Activated naive CD4-positive, alpha-beta T cell treated with anti-CD3 and anti-CD28 coated beads, Interleukin-2, amount 50 U/mL, for 72 hours (primary cell): Measurements from ENCODE around the gene ARL4C. TPM values are rescaled to one million over a fixed set of nuclear protein-coding genes. Genes with fewer than 3 reads are reported as not detected.

ENCODE experiments used
- ATAC-seq, 2 donors: fragments of 150-1000 bp; cut with Tn5 transposase; 2 replicates each; pipeline ENCODE4 v1.10.0; 2021; ENCODE audit warnings: mild to moderate bottlenecking in 2 of 2, moderate library complexity in 2 of 2
- DNase-seq, 2 donors: peaks; one replicate each; pipeline ENCODE4 v3.0.0; 2021 to 2022; ENCODE audit warnings: low spot score in 2 of 2
- H3K27ac Mint-ChIP-seq, 2 donors: one replicate each; pipeline ENCODE4 v1.8.0; 2022; ENCODE audit warnings: mild to moderate bottlenecking in 2 of 2, mixed read lengths in 2 of 2
- H3K36me3 Mint-ChIP-seq, 2 donors: one replicate each; pipeline ENCODE4 v1.8.0; 2022; ENCODE audit warnings: mixed read lengths in 2 of 2
- H3K9me3 Mint-ChIP-seq, 2 donors: one replicate each; pipeline ENCODE4 v1.8.0; 2022; ENCODE audit warnings: mixed read lengths in 2 of 2
- total RNA-seq, 2 donors: library from RNA; stranded (reverse); gene quantifications; one replicate each; pipeline ENCODE4 v1.2.3, GENCODE V29; 2022

Gene ARL4C
- total RNA-seq, 2 donors from 2014 or later: 26.1 to 50.0 TPM

GRCh38 chr2:234446404-234447076 lies 50.3 kb downstream of the ARL4C start:
- peak; percentile 90 to 96 for ATAC-seq
- peak overlapping the region; percentile 89 to 93 for H3K27ac Mint-ChIP-seq
- DNase-seq: peak; percentile 58 to 90

GRCh38 chr2:234444893-234445292 lies 52.0 kb downstream of the ARL4C start:
- peak overlapping the region; percentile 7 to 92 for H3K27ac Mint-ChIP-seq
- H3K36me3 Mint-ChIP-seq: peaks cover 12 to 28% of the 10 kb centered on the region in 2 donors
- peak; percentile 12 to 26 for ATAC-seq
- H3K9me3 Mint-ChIP-seq: peaks cover 4 to 5% of the 10 kb centered on the region in 2 donors
- DNase-seq: peak in 1 of 2 donors; percentile 73

More at GRCh38 chr2:234446404-234447076, 50.3 kb downstream of the ARL4C start:
- Mint-ChIP-seq H3K9me3 (peaks cover 5 to 9% of the 10 kb centered on the region in 2 donors), H3K36me3 (peaks cover 17 to 34% of the 10 kb centered on the region in 2 donors)

- Mint-ChIP-seq H3K36me3 (peaks cover 10 to 22% of the 10 kb centered on the region in 2 donors), H3K9me3 (peaks cover 3 to 5% of the 10 kb centered on the region in 2 donors), H3K27ac (peak overlapping the region in 1 of 2 donors; percentile 92)
- ATAC-seq: no peak
- peak in 1 of 2 donors; percentile 33 for DNase-seq
Measured at GRCh38 chr2:234444242-234444730, 52.6 kb downstream of the ARL4C start.
